ENCODE measurements around the gene STK17A.
A peak's percentile ranks its signal among the peaks of the same experiment; 100 is the strongest.
"Not testable (repeated sequence)": the region's sequence is repeated elsewhere in the genome, so short reads cannot be mapped to it uniquely, and the experiment has no call there.

STK17A gene

GRCh38 chr7:43569424-43569823, 13.5 kb upstream of the STK17A start:
- DNase-seq = peak; percentile 53

GRCh38 chr7:43570688-43571365, 12.1 kb upstream of the STK17A start:
- DNase-seq = no peak

GRCh38 chr7:43572516-43573049, 10.3 kb upstream of the STK17A start:
- peak; percentile 100 for DNase-seq

- DNase-seq = not testable (repeated sequence)
Measured at GRCh38 chr7:43573832-43574231, 9.1 kb upstream of the STK17A start.

- DNase-seq = no peak
Measured at GRCh38 chr7:43575506-43575905, 7.4 kb upstream of the STK17A start.

GRCh38 chr7:43576241-43576640, 6.7 kb upstream of the STK17A start:
- no peak for DNase-seq

GRCh38 chr7:43577485-43577951, 5.4 kb upstream of the STK17A start:
- DNase-seq = peak; percentile 78

GRCh38 chr7:43583424-43584194, 701 bp downstream of the STK17A start:
- peak; percentile 55 for DNase-seq

- DNase-seq = peak; percentile 69
Measured at GRCh38 chr7:43584195-43584586, 1.3 kb downstream of the STK17A start.

- not testable (repeated sequence) for DNase-seq
Measured at GRCh38 chr7:43584733-43585132, 1.8 kb downstream of the STK17A start.

- peak; percentile 73 for DNase-seq
Measured at GRCh38 chr7:43585562-43585961, 2.7 kb downstream of the STK17A start.

GRCh38 chr7:43586251-43586900, 3.5 kb downstream of the STK17A start:
- peak; percentile 56 for DNase-seq

- DNase-seq = no peak
Measured at GRCh38 chr7:43588477-43589132, 5.7 kb downstream of the STK17A start.

GRCh38 chr7:43589133-43589478, 6.2 kb downstream of the STK17A start:
- DNase-seq = no peak

GRCh38 chr7:43589728-43590127, 6.8 kb downstream of the STK17A start:
- no peak for DNase-seq

GRCh38 chr7:43590862-43591557, 8.1 kb downstream of the STK17A start:
- no peak for DNase-seq

GRCh38 chr7:43591558-43592180, 8.8 kb downstream of the STK17A start:
- peak; percentile 58 for DNase-seq

GRCh38 chr7:43592326-43592725, 9.4 kb downstream of the STK17A start:
- DNase-seq = no peak

- DNase-seq = no peak
Measured at GRCh38 chr7:43593010-43593409, 10.1 kb downstream of the STK17A start.

GRCh38 chr7:43594020-43594419, 11.1 kb downstream of the STK17A start:
- no peak for DNase-seq

- peak; percentile 79 for DNase-seq
Measured at GRCh38 chr7:43596426-43596825, 13.5 kb downstream of the STK17A start.

GRCh38 chr7:43600056-43600455, 17.1 kb downstream of the STK17A start:
- no peak for DNase-seq
